B cell (primary cell): ENCODE measurements around the gene ASIC3.

Experiments
- CTCF ChIP-seq: fragments of 200-600 bp; IDR thresholded peaks from one replicate; pipeline ENCODE4 v1.8.0; 2022; ENCODE audit warnings: antibody characterized with exemption, mild to moderate bottlenecking
- EZH2 ChIP-seq: IDR thresholded peaks from 2 replicates; pipeline ENCODE4 v1.6.1; 2012; ENCODE audit warnings: borderline replicate concordance, low read depth, mild to moderate bottlenecking, moderate library complexity, low read length; ENCODE audit not compliant: insufficient read depth, poor library complexity, severe bottlenecking

- TF ChIP-seq CTCF = no peak
- no peak for TF ChIP-seq EZH2
Observed at GRCh38 chr7:151058781-151059366, 10.5 kb downstream of the ASIC3 start.
